Activated T-helper 17 cell treated with anti-CD3 and anti-CD28 coated beads, Interleukin-2, amount 50 U/mL, for 72 hours (primary cell): Measurements from ENCODE around the gene SLC2A13. TPM values are rescaled to one million over a fixed set of nuclear protein-coding genes. Genes with fewer than 3 reads are reported as not detected.
"Not testable (repeated sequence)": the region's sequence is repeated elsewhere in the genome, so short reads cannot be mapped to it uniquely, and the experiment has no call there.

ENCODE experiments used
- ATAC-seq: fragments of 150-1000 bp; cut with Tn5 transposase; replicated peaks from 2 replicates; pipeline ENCODE4 v1.10.0; 2021; ENCODE audit warnings: mild to moderate bottlenecking, moderate library complexity
- H3K27ac Mint-ChIP-seq: one replicate; pipeline ENCODE4 v1.8.0; 2022; ENCODE audit warnings: mixed read lengths
- H3K27me3 Mint-ChIP-seq: one replicate; pipeline ENCODE4 v1.8.0; 2022; ENCODE audit warnings: mixed read lengths
- H3K36me3 Mint-ChIP-seq: one replicate; pipeline ENCODE4 v1.8.0; 2022; ENCODE audit warnings: low read depth, mild to moderate bottlenecking, mixed read lengths
- H3K4me1 Mint-ChIP-seq: one replicate; pipeline ENCODE4 v1.8.0; 2022; ENCODE audit warnings: mixed read lengths
- H3K4me3 Mint-ChIP-seq: one replicate; pipeline ENCODE4 v1.8.0; 2022; ENCODE audit warnings: mild to moderate bottlenecking, mixed read lengths
- H3K9me3 Mint-ChIP-seq: one replicate; pipeline ENCODE4 v1.8.0; 2022; ENCODE audit warnings: mixed read lengths
- total RNA-seq, 2 donors: library from RNA; stranded (reverse); gene quantifications; one replicate each; pipeline ENCODE4 v1.2.3, GENCODE V29; 2022

The SLC2A13 gene
- total RNA-seq, 2 donors from 2014 or later, result 3.3 to 6.0 TPM

DNA sequence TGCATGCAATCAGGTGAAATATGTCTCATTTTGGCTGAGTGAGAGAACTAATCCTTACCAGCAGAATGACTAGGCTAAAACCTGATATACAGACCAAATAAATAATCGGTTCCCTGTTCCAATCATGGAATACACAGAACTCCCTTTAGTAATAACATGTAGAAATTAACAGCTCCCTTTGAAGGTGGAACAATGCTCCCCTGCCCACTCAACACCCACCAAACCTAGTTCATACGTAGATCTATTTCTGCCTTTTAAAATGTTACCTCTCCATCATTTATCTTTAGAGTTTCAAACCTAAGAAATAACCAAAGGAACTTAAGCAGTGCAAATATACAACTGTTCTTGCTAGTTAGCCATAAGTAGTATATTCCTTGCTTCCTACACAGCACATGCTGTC lies 332.6 kb downstream of the SLC2A13 start:
- no peaks in the 10 kb centered on the region for H3K9me3 Mint-ChIP-seq
- no peak overlapping the region for H3K4me3 Mint-ChIP-seq
- H3K36me3 Mint-ChIP-seq, result no peaks in the 10 kb centered on the region
- H3K4me1 Mint-ChIP-seq, result no peaks in the 10 kb centered on the region
- H3K27ac Mint-ChIP-seq, result no peak overlapping the region
- no peak for ATAC-seq
- no peaks in the 10 kb centered on the region for H3K27me3 Mint-ChIP-seq

DNA sequence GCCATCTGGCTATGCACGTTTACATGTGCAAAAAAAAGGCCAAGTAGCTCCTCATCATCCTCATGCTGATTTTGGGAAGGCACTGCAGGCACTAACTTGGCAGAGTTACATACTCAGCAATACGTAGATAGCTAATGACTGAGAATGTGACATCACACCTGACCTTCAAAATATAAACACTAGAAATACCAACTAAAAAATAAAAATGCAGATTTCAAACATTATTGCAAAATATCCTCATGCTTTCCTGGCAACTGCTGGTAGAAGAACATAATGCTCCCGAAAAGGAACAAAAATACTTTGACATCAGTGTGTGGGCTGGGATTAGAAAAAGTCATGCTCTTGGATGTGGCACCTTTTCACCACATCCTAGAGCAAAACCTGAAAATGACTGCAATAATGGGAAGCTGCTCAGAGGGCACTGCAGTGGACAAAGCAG lies 333.0 kb downstream of the SLC2A13 start:
- Mint-ChIP-seq H3K27me3 (no peaks in the 10 kb centered on the region), H3K4me1 (no peaks in the 10 kb centered on the region), H3K36me3 (no peaks in the 10 kb centered on the region), H3K4me3 (no peak overlapping the region), H3K27ac (no peak overlapping the region), H3K9me3 (no peaks in the 10 kb centered on the region)
- ATAC-seq, result no peak

DNA sequence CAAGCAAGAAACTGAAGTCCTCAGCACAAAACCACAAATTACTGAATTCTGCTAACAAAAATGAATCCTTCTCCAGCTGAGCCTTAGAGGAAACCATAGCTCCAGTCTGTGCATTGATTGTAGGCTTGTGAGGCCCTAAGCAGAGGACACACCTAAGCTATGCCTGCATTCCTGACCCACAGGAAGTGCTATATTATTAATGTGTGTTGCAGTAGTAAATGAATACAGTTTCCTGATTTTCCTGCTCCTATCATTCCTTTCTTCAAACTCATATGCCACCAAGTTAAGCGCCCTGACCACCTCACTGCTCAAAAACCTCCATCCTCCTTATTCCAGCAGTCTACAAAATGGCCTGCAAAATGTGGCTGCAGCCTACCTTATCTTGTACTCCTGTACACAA lies 334.4 kb downstream of the SLC2A13 start:
- Mint-ChIP-seq H3K36me3 (no peaks in the 10 kb centered on the region), H3K4me1 (no peaks in the 10 kb centered on the region), H3K4me3 (no peak overlapping the region), H3K27me3 (no peaks in the 10 kb centered on the region), H3K27ac (no peak overlapping the region), H3K9me3 (no peaks in the 10 kb centered on the region)
- ATAC-seq, result no peak

DNA sequence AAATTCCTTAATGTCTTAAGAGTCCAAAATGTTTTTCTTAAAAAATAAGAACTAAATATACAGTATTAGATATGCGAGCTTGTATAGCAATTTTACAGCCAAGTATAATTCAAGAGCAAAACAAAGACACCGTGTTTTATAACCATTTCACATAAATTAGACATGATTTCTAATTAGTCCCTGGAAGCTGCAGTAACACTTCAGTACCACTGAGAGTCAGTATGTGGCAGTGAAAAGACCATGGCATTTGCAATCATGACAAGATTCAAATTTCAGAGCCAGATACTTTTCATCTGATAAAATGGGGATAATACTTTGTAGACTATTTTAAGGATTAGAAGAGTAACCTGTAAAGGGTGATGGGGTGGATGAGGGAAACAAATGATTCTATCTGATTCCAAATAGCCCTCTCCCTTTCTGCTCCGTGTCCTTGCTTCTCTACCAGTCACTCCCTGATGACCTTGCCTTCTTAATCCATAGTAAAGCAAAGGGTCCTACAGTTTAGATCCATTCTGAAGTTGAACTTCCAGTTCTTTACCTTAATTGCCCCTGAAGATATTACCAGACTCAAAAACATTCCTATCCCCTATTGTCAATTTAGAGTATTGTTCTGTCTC lies 340.8 kb downstream of the SLC2A13 start:
- Mint-ChIP-seq H3K4me3 (no peak overlapping the region), H3K36me3 (no peaks in the 10 kb centered on the region), H3K9me3 (no peaks in the 10 kb centered on the region), H3K27me3 (no peaks in the 10 kb centered on the region), H3K27ac (no peak overlapping the region), H3K4me1 (no peaks in the 10 kb centered on the region)
- ATAC-seq, result no peak

DNA sequence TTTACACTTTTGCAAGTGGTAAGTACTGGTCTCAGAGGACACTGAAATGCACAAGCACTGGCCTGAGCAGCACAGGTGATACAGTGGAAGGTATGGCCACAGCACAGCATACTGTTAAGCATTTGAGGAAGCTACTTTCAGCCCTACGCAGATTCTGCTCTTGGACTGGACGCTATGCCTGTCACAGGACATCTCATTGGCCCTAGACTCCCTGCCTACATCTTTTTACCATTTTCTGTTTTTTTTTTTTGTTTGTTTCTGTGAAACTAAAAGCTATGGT lies 342.1 kb downstream of the SLC2A13 start:
- H3K4me3 Mint-ChIP-seq, result no peak overlapping the region
- H3K27me3 Mint-ChIP-seq, result no peaks in the 10 kb centered on the region
- no peak overlapping the region for H3K27ac Mint-ChIP-seq
- ATAC-seq, result no peak
- H3K4me1 Mint-ChIP-seq, result no peaks in the 10 kb centered on the region
- H3K36me3 Mint-ChIP-seq, result no peaks in the 10 kb centered on the region
- H3K9me3 Mint-ChIP-seq, result no peaks in the 10 kb centered on the region

DNA sequence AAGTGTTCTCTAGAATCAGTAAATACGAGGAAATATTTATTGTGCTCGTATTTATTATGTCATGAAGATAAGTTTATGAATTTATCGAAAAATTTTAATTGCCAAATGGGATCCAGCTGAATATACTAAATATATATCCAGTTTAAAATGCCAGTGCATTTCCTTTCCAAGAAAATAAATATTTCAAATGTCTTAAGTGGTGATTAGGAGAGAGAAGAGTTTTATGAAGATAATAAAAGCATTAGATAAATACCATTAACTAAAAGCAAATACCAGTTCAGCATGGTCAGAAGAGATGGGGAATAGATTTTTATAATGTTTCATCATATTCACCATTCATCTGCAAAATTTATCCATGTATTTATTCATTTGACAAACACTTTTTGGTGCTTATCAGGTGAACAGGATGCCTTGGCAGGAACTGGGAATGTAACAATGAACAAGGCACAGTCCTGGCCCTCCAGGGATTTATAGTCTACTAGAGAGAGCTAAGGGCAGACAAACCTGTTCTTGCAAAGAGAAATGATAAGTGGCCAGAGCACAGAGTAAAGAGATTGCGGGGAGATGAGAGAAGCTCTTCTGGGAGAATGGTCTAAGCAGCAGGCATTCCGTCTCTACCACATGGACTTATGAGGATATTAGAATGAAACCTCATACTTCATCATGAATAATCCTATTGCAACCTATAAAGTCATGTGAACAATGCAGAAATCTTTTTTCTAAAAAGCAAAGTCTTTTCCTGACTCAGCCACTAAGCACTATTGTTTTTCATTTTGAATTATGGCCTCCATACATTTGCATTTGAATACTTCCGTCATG lies 342.6 kb downstream of the SLC2A13 start:
- Mint-ChIP-seq H3K4me1 (no peaks in the 10 kb centered on the region), H3K27me3 (no peaks in the 10 kb centered on the region), H3K36me3 (no peaks in the 10 kb centered on the region), H3K9me3 (no peaks in the 10 kb centered on the region), H3K4me3 (no peak overlapping the region), H3K27ac (no peak overlapping the region)
- ATAC-seq, result no peak

DNA sequence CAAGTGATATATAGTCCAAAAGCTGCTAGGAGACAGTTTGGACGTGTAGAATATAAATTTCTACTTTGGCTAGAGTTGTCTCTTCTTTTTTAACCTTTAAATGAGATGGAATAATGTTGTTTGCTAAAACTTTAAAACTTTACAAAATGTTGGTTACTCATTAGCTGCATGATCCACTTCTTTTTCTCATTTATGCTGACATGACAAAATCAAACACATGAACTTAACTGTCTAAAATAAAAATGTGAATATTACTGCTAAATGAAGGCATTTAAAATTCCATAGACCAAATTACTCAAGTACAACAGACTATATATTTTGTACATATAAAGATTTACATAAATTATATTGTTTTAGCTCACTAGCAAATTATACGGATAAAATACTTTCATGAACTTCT lies 350.4 kb downstream of the SLC2A13 start:
- Mint-ChIP-seq H3K27me3 (no peaks in the 10 kb centered on the region), H3K4me1 (no peaks in the 10 kb centered on the region)
- ATAC-seq, result no peak

DNA sequence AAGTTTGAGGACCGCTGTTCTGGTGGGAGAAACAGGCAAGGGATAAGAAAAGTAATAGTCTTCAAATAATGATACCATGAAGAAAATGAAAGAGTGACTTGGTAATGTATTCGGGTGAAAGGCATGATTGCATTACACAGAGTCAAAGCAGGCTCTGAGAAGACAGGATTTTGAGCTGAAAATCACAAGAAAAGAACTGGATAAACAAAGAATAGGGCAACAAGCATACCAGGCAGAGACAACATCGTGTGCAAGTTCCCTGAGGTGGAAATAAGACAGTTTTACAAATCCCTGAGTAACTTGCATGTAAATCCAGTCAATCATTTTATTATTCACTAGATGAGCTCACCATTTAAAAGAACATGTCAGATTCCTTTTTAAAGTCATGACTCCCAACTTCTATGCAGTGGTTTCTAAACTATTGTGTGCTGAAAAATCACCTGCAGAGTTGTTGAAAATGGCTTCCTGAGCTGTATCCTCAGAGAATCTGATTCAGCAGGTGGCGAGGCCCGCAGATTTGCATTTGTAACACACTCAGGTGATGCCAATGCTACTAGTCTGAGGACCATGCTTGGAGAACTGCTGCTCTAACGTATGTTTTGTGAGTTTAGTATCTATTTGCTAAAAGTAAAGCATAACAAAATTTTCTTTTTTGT lies 353.3 kb downstream of the SLC2A13 start:
- no peak for ATAC-seq
- H3K9me3 Mint-ChIP-seq, result no peaks in the 10 kb centered on the region
- no peaks in the 10 kb centered on the region for H3K36me3 Mint-ChIP-seq
- H3K4me3 Mint-ChIP-seq, result no peak overlapping the region
- no peak overlapping the region for H3K27ac Mint-ChIP-seq
- H3K27me3 Mint-ChIP-seq, result no peaks in the 10 kb centered on the region
- no peaks in the 10 kb centered on the region for H3K4me1 Mint-ChIP-seq

More for the DNA sequence above, 350.4 kb downstream of the SLC2A13 start:
- Mint-ChIP-seq H3K27ac (no peak overlapping the region), H3K9me3 (no peaks in the 10 kb centered on the region), H3K36me3 (no peaks in the 10 kb centered on the region), H3K4me3 (no peak overlapping the region)

DNA sequence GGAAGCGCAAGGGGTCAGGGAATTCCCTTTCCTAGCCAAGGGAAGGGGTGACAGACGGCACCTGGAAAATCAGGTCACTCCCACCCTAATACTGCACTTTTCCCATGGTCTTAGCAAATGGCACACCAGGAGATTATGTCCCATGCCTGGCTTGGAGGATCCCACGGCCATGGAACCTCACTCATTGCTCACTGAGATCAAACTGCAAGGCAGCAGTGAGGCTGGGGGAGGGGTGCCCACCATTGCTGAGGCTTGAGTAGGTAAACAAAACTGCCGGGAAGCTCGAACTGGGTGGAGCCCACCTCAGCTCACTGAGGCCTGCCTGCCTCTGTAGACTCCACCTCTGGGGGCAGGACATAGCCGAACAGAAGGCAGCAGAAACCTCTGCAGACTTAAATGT lies 359.7 kb downstream of the SLC2A13 start:
- not testable (repeated sequence) for ATAC-seq, H3K4me3 Mint-ChIP-seq, H3K4me1 Mint-ChIP-seq, H3K27ac Mint-ChIP-seq, H3K36me3 Mint-ChIP-seq, H3K27me3 Mint-ChIP-seq, H3K9me3 Mint-ChIP-seq

DNA sequence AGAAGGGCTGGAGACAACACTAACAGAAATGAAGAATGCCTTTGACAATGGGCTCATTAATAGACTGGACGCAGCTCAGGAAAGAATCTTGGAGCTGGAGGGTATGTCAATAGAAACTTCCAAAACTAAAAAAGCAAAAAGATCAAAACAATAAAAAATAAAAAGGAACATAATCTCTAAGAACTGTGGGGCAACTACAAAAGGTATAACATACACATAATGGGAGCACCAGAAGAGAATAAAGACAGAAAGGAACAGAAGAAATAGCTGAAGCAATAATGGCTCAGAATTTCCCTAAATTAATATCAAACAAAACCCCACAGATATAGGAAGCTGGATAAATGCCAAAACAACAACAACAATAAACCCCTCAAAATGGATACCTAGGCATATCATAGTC lies 362.2 kb downstream of the SLC2A13 start:
- no peaks in the 10 kb centered on the region for H3K36me3 Mint-ChIP-seq
- peaks cover 6% of the 10 kb centered on the region for H3K9me3 Mint-ChIP-seq
- no peaks in the 10 kb centered on the region for H3K4me1 Mint-ChIP-seq
- ATAC-seq, result no peak
- H3K27me3 Mint-ChIP-seq, result no peaks in the 10 kb centered on the region
- H3K4me3 Mint-ChIP-seq, result no peak overlapping the region
- H3K27ac Mint-ChIP-seq, result no peak overlapping the region

DNA sequence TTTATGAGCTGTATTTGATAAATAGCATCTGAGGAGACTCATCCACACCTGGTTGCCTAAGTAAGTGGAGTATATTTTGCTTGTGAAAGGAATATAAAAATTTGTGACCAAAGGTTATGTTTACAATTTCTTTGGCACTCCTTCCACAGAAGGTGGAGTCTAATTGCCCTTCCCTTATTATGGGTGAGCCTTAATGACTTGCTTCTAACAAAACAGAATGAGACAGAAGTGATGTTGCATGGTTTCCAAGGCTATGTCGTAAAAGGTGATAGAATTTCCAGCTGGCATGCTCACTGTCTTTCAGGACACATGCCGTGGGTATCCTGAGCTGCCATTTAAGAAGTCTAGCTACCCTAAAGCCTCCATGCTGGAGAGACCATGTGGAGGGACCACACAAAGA lies 369.5 kb downstream of the SLC2A13 start:
- H3K9me3 Mint-ChIP-seq, result peaks cover 12% of the 10 kb centered on the region
- H3K27ac Mint-ChIP-seq, result no peak overlapping the region
- H3K4me1 Mint-ChIP-seq, result no peaks in the 10 kb centered on the region
- no peaks in the 10 kb centered on the region for H3K27me3 Mint-ChIP-seq
- ATAC-seq, result no peak
- no peaks in the 10 kb centered on the region for H3K36me3 Mint-ChIP-seq
- H3K4me3 Mint-ChIP-seq, result no peak overlapping the region

DNA sequence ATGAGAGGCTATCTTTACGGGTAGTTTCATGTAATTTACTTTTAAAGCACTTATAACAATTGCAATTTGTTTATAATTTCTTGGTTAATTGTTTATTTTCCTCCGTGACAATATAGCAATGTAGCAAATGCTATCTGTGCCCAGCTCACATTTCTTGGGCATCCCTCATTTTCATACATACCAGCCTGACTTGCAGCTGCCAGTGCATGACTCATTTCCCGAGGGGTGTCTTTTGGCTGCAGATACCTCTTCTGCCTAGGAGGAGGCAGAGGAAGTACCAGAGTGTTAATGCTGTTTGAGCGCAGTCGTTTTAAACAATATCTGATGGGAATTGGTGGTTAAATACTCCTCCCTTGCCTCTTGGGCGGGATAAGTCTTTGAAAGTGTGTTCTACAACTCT lies 382.1 kb downstream of the SLC2A13 start:
- Mint-ChIP-seq H3K27me3 (no peaks in the 10 kb centered on the region), H3K36me3 (no peaks in the 10 kb centered on the region), H3K4me3 (no peak overlapping the region), H3K9me3 (peaks cover 3% of the 10 kb centered on the region), H3K4me1 (no peaks in the 10 kb centered on the region), H3K27ac (no peak overlapping the region)
- peak; percentile 76 for ATAC-seq

DNA sequence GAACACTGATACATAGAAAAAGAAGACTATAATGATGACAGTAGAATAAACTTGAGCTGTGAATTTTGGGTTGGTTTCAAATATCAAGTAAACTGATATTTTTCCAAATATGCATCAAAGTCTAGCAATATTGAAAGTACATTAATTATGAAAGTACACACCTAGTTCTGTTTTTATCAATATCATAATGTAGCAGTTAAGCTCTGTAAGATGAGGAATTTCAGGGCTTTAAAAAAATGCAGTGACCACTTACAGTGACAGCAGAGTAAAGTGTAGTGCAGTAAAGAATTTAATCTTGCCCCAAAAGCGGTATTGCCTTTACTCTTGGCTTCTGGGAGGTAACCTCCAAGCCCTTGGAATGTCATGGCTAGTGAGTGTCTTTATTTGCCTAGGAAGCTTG lies 383.4 kb downstream of the SLC2A13 start:
- no peaks in the 10 kb centered on the region for H3K27me3 Mint-ChIP-seq
- no peak overlapping the region for H3K4me3 Mint-ChIP-seq
- H3K36me3 Mint-ChIP-seq, result no peaks in the 10 kb centered on the region
- H3K9me3 Mint-ChIP-seq, result peaks cover 3% of the 10 kb centered on the region
- H3K27ac Mint-ChIP-seq, result peak overlapping the region; percentile 13
- ATAC-seq, result peak; percentile 60
- no peaks in the 10 kb centered on the region for H3K4me1 Mint-ChIP-seq

DNA sequence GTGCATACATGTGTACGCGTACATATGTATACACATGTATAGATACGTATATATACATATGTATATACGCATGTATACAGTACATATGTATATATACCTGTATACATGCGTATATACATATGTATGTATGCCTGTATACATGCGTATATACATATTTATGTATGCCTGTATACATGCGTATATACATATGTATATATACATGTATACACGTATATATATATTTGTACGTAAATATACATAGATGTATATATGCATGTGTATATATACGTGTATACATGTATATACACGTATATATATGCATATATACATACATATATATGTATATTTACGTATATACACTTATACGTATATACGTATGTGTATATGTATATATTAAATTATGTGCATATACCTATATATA lies 392.3 kb downstream of the SLC2A13 start:
- Mint-ChIP-seq H3K27ac (no peak overlapping the region), H3K9me3 (no peaks in the 10 kb centered on the region), H3K4me3 (no peak overlapping the region), H3K27me3 (no peaks in the 10 kb centered on the region), H3K36me3 (no peaks in the 10 kb centered on the region), H3K4me1 (no peaks in the 10 kb centered on the region)
- no peak for ATAC-seq

DNA sequence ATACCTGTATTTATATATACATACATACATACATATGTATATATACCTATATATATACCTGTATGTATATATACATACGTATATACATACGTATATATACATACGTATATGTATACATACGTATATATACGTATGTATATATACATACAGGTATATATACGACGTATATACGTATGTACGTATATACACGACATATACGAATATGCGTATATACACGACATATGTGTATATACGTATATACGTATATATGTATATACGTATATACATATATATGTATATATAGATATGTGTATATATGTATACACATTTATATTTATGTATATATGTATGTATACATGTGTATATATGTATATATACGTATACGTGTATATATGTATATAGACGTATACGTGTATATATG lies 393.5 kb downstream of the SLC2A13 start:
- no peak overlapping the region for H3K4me3 Mint-ChIP-seq
- H3K27me3 Mint-ChIP-seq, result no peaks in the 10 kb centered on the region
- H3K9me3 Mint-ChIP-seq, result peaks cover 4% of the 10 kb centered on the region
- no peaks in the 10 kb centered on the region for H3K4me1 Mint-ChIP-seq
- H3K36me3 Mint-ChIP-seq, result no peaks in the 10 kb centered on the region
- no peak overlapping the region for H3K27ac Mint-ChIP-seq
- no peak for ATAC-seq
